Kidney (tissue), 11 donors: ENCODE data around the gene RHD. TPM values are rescaled to one million over a fixed set of nuclear protein-coding genes. Genes with fewer than 3 reads are reported as not detected.
A peak's percentile ranks its signal among the peaks of the same experiment; 100 is the strongest.
"Not testable (repeated sequence)": the region's sequence is repeated elsewhere in the genome, so short reads cannot be mapped to it uniquely, and the experiment has no call there.

Experiments used
- DNase-seq, 5 donors: peaks; one replicate each; pipeline ENCODE4 v3.0.0-alpha.2; 2013 to 2020
- FAIRE-seq: peaks from 2 replicates; lab custom pipeline; 2012; peaks lifted over from hg19 to GRCh38; lab: Jason Lieb, UNC
- H3K27ac ChIP-seq, 2 donors: one replicate each; pipeline ENCODE4 v1.7.0; 2013; ENCODE audit warnings: low read depth in 2 of 2, low read length in 2 of 2, inconsistent platforms in 1 of 2
- H3K27me3 ChIP-seq: one replicate; pipeline ENCODE4 v1.7.1; 2013; ENCODE audit warnings: low read length, inconsistent platforms; ENCODE audit not compliant: control insufficient read depth, insufficient read depth
- H3K36me3 ChIP-seq, 3 donors: one replicate each; pipeline versions ENCODE4 v1.7.0 to v1.7.1; 2013; ENCODE audit warnings: low read length in 3 of 3, control low read depth in 1 of 3, inconsistent platforms in 1 of 3; ENCODE audit not compliant: insufficient read depth in 3 of 3, control insufficient read depth in 2 of 3
- H3K4me1 ChIP-seq, 3 donors: one replicate each; pipeline versions ENCODE4 v1.7.0 to v1.7.1; 2013; ENCODE audit warnings: low read length in 3 of 3, inconsistent platforms in 1 of 3, low read depth in 1 of 3; ENCODE audit not compliant: control insufficient read depth in 2 of 3, insufficient read depth in 2 of 3
- H3K4me3 ChIP-seq, 3 donors: one replicate each; pipeline versions ENCODE4 v1.7.0 to v1.8.1; 2013; ENCODE audit warnings: low read length in 3 of 3, control low read depth in 1 of 3, inconsistent platforms in 1 of 3
- H3K9ac ChIP-seq, 3 donors: one replicate each; pipeline versions ENCODE4 v1.7.0 to v1.7.1; 2013; ENCODE audit warnings: low read length in 3 of 3, control low read depth in 1 of 3, inconsistent platforms in 1 of 3
- H3K9me3 ChIP-seq, 3 donors: one replicate each; pipeline versions ENCODE4 v1.7.0 to v1.7.1; 2013; ENCODE audit warnings: low read length in 3 of 3, control low read depth in 1 of 3, inconsistent platforms in 1 of 3; ENCODE audit not compliant: control insufficient read depth in 2 of 3, insufficient read depth in 1 of 3
- intact Hi-C: fragments of 100-400 bp; cut with DNase I; formaldehyde crosslinking; loops from one replicate; pipeline ENCODE4 v1.11.1; 2022
- polyA plus RNA-seq: library from polyadenylated mRNA; stranded (reverse); fragments of 350-450 nt; fragmentation: Illumina TruSeq; extraction: RNeasy Lipid Tissue Mini Kit (QIAGEN cat#74804); gene quantifications from one replicate; pipeline ENCODE4 v1.2.3, GENCODE V29; 2014; ENCODE audit warnings: low read depth, low replicate concordance; ENCODE audit not compliant: insufficient read depth
- total RNA-seq: library from RNA; stranded (reverse); fragmentation: NEBNext Ultra II Directional; extraction: Animal tissue kit (Norgen Biotek cat#: 25700); gene quantifications from one replicate; pipeline ENCODE4 v1.2.1, GENCODE V29; 2021
- donor health status: control.
- donor health status: control.
- donor health status: DM: yes; HTN: yes; CAD: no.
- donor health status: Normal renal cell carcinoma (clear cell type).

RHD gene
- total and polyA plus RNA-seq, 2 donors from 2014 or later = not detected

DNA sequence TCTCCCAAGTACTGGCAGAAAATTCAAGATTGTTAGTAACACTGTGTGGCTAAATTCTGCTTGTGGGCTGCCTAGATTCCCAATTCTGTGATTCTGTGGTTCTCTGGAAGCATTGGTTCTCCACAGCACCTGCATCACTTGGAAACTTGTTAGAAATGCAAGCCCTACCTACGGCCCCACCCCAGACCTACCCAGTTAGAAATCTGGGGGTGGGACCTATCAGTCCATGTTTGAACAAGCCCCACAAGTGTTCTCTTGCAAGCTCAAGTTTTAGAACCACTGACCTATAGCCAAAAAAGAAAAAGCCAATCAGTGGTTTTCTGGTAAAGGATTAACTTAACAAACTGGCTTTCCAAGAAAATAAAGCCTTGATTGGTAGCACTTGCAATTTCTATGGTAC is 35.9 kb downstream of the RHD start:
- H3K9me3 ChIP-seq, H3K9ac ChIP-seq, H3K4me1 ChIP-seq, intact Hi-C loops, H3K27me3 ChIP-seq, H3K4me3 ChIP-seq, H3K27ac ChIP-seq, H3K36me3 ChIP-seq, FAIRE-seq, DNase-seq: not testable (repeated sequence)

DNA sequence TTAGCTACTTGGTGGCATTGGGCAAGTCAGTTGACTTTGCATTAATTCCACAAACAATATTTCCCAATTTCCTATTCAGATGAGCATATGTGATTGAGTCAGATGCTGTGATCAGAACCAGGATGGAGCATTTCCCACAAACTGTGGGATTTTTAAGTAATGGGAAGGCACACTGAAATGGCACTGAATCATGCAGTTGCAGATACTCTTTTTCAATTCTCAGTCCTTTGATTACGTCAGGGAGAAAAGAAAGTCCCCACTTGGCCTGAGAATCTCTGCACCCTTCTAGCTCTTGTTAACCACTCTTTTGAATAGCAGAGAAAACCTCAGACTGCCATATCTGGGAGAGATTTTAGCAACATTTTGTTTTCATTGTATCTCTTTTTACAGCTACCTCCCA is 36.8 kb downstream of the RHD start:
- H3K9me3 ChIP-seq, FAIRE-seq, H3K27ac ChIP-seq, H3K27me3 ChIP-seq, intact Hi-C loops, H3K4me3 ChIP-seq, H3K36me3 ChIP-seq, H3K9ac ChIP-seq, H3K4me1 ChIP-seq, DNase-seq: not testable (repeated sequence)

- H3K9ac ChIP-seq, DNase-seq, H3K4me1 ChIP-seq, intact Hi-C loops, H3K27me3 ChIP-seq, FAIRE-seq, H3K36me3 ChIP-seq, H3K4me3 ChIP-seq, H3K27ac ChIP-seq, H3K9me3 ChIP-seq: not testable (repeated sequence)
Observed at GRCh38 chr1:25309486-25309885, 37.2 kb downstream of the RHD start.

GRCh38 chr1:25312806-25313470 is 40.6 kb downstream of the RHD start:
- H3K9me3 ChIP-seq, DNase-seq, H3K9ac ChIP-seq, H3K27ac ChIP-seq, intact Hi-C loops, H3K27me3 ChIP-seq, H3K36me3 ChIP-seq, H3K4me3 ChIP-seq, H3K4me1 ChIP-seq, FAIRE-seq: not testable (repeated sequence)

DNA sequence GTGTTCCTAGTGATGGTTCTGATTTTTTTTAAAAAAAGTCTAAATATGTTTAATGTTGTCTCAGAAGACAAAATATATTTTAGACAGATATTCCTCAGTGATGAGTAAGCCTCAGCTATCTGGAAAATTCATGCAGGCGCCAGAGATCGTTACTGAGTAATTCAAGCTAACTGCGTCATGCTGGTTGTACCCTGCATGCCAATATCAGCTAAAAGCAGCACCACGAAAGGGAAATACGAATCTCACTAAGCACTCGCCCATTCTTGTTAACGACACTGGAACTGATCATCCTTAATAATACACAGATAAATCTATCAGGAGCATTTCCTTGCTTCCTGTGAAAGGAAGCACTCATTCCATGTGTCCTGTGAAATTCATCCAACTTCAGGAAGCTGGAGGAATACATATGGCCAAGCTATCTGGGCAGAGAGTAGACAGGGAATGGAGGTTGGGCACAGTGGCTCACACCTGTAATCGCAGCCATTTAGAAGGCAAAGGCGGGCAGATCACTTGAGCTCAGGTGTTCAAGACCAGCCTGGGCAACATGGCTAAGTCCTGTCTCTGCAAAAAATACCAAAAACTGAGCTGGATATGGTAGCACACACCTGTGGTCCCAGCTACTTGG is 48.1 kb downstream of the RHD start:
- H3K36me3 ChIP-seq, H3K4me1 ChIP-seq, intact Hi-C loops, H3K9me3 ChIP-seq, H3K4me3 ChIP-seq, FAIRE-seq, H3K9ac ChIP-seq, H3K27me3 ChIP-seq, H3K27ac ChIP-seq: not testable (repeated sequence)
- peak in 1 of 5 donors; percentile 3 for DNase-seq

DNA sequence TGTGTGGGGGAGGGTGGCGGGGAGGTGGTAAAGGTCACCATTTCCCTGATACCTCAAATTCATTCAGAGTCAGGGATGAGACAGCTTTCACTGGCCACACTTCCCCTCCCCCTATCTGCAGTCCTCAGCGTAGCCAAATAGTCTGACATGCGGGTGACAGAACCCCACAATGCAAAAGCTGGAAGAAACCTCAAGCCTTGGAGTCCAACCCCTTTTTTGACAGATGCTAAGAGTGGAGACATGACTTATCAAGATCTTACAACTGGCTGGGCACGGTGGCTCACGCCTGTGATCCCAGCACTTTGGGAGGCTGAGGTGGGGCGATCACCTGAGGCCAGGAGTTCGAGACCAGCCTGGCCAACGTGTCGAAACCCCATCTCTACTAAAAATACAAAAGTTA is 49.8 kb downstream of the RHD start:
- H3K9me3 ChIP-seq, H3K36me3 ChIP-seq, DNase-seq, H3K27me3 ChIP-seq, H3K27ac ChIP-seq, FAIRE-seq, intact Hi-C loops, H3K4me1 ChIP-seq, H3K9ac ChIP-seq, H3K4me3 ChIP-seq: not testable (repeated sequence)

DNA sequence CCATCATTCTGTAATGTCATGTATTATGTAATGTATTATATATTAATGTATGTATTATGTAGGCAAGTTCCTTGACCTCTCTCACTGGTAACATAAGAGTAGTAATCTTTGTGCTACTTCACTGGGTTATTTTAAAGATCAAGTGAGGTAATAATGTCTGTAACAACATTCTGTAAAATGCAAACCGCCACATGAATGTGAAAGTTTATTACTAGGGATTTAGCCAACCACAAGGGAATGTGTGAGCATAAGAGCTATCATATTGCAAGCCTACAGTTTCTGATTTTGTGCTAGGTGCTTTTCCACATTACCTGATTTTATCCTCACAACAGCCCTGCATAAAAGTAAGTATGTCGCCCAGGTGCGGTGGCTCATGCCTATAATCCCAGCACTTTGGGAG is 52.1 kb downstream of the RHD start:
- FAIRE-seq, H3K9me3 ChIP-seq, H3K36me3 ChIP-seq, H3K4me1 ChIP-seq, H3K27me3 ChIP-seq, H3K27ac ChIP-seq, H3K4me3 ChIP-seq, DNase-seq, H3K9ac ChIP-seq, intact Hi-C loops: not testable (repeated sequence)

DNA sequence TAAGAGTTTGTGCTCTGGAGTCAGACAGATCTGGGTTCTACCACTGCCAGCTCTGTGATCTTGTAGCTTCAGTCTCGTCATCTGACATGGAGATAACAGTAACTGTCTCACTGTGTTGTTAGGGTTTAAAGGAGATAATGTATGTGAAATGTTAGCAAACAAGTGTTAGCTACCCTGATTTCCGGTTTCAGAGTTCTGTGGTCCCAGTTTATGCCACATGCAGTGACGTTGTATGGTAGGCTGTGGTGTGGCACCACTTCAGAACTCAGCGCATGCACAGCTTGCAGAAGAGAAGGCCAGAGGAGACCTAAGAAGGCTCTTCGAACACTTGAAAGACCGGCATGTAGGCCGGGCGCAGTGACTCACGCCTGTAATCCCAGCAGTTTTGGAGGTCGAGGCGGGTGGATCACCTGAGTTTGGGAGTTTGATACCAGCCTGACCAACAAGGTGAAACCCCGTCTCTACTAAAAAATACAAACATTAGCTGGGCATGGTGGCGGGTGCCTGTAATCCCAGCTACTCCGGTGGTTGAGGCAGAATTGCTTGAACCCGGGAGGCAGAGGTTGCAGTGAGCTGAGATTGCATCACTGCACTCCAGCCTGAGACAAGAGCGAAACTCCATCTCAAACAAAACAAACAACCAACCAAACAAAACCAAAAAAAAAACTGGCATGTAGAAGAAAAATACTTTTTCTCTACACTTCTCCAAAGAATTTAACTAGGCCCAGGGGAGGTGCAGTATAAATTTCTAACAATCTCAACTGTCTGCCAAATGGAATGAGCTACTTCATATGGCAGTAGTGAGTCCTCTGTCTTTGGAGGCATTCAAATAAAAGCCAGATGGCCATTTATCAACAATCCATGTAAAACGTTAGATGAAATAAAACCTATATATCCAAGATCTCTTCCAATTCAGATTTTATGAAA is 55.8 kb downstream of the RHD start:
- H3K9me3 ChIP-seq, H3K27ac ChIP-seq, intact Hi-C loops, H3K36me3 ChIP-seq, H3K4me1 ChIP-seq, H3K4me3 ChIP-seq, FAIRE-seq, DNase-seq, H3K9ac ChIP-seq, H3K27me3 ChIP-seq: not testable (repeated sequence)
